Measurements from ENCODE around the gene GMPPA.

Gene GMPPA

DNA sequence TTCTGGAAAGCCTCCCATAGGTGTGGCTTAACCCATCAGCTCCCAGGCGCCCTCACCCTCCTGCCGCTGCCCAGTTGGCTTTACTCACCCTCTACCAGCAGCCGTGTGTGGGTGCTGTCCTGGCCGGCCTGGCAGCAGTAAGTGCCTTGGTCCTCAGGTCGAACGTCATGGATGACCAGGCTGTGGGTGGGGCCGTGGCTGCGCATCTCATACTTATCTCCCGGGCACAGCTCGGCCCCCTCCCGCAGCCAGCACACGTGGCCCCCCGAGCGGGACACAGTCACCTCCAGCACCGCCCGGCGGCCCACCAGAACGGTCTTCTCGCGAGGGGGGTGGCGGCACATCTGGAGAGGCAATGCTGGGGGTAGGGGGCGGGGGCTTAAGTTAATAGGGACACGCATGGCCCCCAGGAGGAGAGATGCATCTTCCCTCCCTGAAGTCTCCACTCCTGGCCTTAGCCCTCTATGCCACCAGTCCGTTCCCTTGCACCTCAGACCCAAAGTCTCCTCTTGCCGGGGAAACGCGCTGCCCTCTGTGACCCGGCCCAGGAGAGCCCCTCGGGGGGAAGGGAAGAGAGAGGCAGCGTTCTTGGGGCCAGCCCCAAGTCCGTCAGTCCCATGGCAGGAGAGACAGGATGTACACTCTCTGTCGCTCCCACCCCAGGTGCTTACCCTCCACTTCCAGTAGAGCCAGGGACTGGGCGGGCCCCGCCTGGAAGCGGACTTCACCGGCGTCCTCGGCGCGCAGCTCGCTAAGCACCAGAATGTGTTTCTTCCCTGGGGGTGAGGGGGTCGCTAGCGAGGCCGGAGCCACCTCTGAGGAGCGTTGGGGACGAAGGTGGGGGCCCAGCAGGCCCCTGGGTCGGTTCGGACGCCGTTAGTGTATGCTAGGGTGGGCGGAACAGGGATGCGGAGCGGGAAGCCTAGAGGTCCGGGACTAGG lies 53.0 kb downstream of the GMPPA start:
- Histone ChIP-seq H3K27me3 (ENCODE audit: control insufficient read depth in 1 of 2, insufficient read depth in 2 of 2, low read length in 2 of 2) (peaks cover 9% of the 10 kb centered on the region in 2 donors), H3K9ac (ENCODE audit: low read length) (no peak overlapping the region), H3K9me3 (ENCODE audit: low read length) (no peaks in the 10 kb centered on the region), H3K4me3 (ENCODE audit: low read depth in 1 of 2, low read length in 2 of 2) (peak overlapping the region; percentile 38 to 47), H3K4me1 (ENCODE audit: insufficient read depth, low read length) (peaks cover 14% of the 10 kb centered on the region), H3K36me3 (ENCODE audit: insufficient read depth, low read length) (no peaks in the 10 kb centered on the region), H3K27ac (ENCODE audit: low read depth, low read length) (no peak overlapping the region)

DNA sequence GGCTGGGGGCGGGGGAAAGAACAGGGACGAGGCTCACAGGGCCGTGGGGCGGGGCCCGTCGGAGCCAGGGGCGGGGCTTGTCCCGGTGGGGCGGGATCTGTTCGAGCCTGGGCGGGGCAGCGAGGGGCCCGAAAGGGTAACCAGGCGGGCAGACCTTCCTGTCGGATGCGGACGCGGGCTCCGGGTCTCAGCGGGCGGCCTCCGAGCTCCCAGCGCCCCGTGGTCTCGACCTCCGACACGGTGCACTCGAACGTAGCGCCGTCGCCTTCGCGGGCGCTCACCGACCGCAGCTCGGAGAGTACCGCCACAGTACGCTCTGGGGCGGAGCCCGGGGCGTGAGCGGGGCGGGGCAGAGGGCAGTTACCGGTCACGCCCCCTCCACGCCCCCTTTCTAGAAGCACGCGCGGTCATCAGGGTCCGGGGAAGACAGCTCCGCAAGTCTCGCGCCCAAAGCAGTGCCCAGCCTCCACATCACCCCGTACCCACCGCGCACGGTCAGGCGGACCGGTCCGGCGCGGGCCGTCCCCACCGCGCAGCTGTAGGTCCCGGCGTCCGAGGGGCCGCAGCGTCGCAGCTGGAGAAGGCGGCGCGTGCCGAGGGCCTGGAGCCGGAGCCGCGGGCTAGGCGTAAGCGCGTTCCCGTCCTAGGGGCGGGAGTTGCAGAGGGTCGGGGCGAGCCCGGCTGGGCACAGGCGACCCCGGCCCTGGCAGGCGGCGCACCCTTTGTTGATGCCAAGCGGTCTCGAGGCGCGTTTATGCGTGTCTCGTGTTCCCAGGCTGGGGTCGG lies 53.9 kb downstream of the GMPPA start:
- peaks cover 14% of the 10 kb centered on the region for H3K4me1 ChIP-seq (ENCODE audit: insufficient read depth, low read length)
- peak overlapping the region; percentile 38 to 47 for H3K4me3 ChIP-seq (ENCODE audit: low read depth in 1 of 2, low read length in 2 of 2)
- no peak overlapping the region for H3K9ac ChIP-seq (ENCODE audit: low read length)
- no peak overlapping the region for H3K27ac ChIP-seq (ENCODE audit: low read depth, low read length)
- H3K9me3 ChIP-seq (ENCODE audit: low read length): no peaks in the 10 kb centered on the region
- no peaks in the 10 kb centered on the region for H3K36me3 ChIP-seq (ENCODE audit: insufficient read depth, low read length)
- peaks cover 9% of the 10 kb centered on the region in 2 donors for H3K27me3 ChIP-seq (ENCODE audit: control insufficient read depth in 1 of 2, insufficient read depth in 2 of 2, low read length in 2 of 2)

GRCh38 chr2:219553168-219553417 lies 54.4 kb downstream of the GMPPA start:
- Histone ChIP-seq H3K9ac (ENCODE audit: low read length) (no peak overlapping the region), H3K36me3 (ENCODE audit: insufficient read depth, low read length) (no peaks in the 10 kb centered on the region), H3K27me3 (ENCODE audit: control insufficient read depth in 1 of 2, insufficient read depth in 2 of 2, low read length in 2 of 2) (peaks cover 9% of the 10 kb centered on the region in 2 donors), H3K9me3 (ENCODE audit: low read length) (no peaks in the 10 kb centered on the region), H3K27ac (ENCODE audit: low read depth, low read length) (no peak overlapping the region), H3K4me1 (ENCODE audit: insufficient read depth, low read length) (peaks cover 14% of the 10 kb centered on the region), H3K4me3 (ENCODE audit: low read depth in 1 of 2, low read length in 2 of 2) (peak overlapping the region; percentile 38 to 47)

DNA sequence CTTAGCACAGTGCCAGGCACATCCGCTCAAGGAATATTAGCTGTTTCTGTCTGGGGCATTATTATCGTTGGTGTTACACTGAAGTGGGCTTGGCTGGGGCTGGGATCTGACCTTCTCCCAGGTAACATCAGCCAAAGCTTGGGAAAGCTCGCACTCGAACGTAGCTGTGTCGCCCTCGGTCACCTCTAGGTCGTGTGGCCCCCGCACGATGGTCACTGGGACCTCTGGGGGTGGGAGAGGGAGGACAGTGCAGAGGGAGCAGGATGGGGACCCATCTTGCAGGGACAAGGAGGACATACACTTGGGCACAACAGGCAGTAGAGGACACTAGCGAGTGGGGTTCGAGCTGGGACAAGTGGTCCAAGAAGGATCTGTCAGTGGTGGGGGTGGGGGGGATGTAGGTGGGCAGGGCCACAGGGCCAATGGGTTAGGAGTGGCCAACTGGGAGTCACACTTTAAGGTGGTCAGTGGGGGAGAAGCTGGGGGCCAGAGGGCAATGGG lies 54.8 kb downstream of the GMPPA start:
- no peak overlapping the region for H3K9ac ChIP-seq (ENCODE audit: low read length)
- H3K4me1 ChIP-seq (ENCODE audit: insufficient read depth, low read length): peaks cover 14% of the 10 kb centered on the region
- H3K27me3 ChIP-seq (ENCODE audit: control insufficient read depth in 1 of 2, insufficient read depth in 2 of 2, low read length in 2 of 2): peaks cover 9% of the 10 kb centered on the region in 2 donors
- H3K4me3 ChIP-seq (ENCODE audit: low read depth in 1 of 2, low read length in 2 of 2): peak overlapping the region in 1 of 2 donors; percentile 47
- H3K36me3 ChIP-seq (ENCODE audit: insufficient read depth, low read length): no peaks in the 10 kb centered on the region
- H3K27ac ChIP-seq (ENCODE audit: low read depth, low read length): no peak overlapping the region
- H3K9me3 ChIP-seq (ENCODE audit: low read length): no peaks in the 10 kb centered on the region

DNA sequence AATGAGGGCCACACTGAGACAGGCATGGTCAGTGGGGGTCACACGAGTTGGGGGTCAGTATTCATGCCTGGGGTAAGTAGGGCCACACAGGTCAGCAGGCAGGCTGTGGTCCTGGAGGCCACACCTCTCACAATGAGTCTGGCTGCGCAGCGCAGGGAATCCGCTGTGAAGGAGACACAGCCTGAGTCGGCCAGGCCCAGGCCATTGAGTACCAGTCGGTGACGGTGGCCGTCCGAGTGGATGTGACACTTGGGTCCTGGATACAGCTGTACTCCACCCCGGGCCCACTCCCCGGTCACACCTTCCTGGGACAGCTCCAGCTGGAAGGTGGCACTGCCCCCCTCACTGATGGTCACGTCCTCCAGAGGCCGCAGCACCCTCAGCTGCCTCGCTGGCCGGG lies 55.7 kb downstream of the GMPPA start:
- H3K27ac ChIP-seq (ENCODE audit: low read depth, low read length): no peak overlapping the region
- no peak overlapping the region for H3K9ac ChIP-seq (ENCODE audit: low read length)
- H3K27me3 ChIP-seq (ENCODE audit: control insufficient read depth in 1 of 2, insufficient read depth in 2 of 2, low read length in 2 of 2): peaks cover 9% of the 10 kb centered on the region in 2 donors
- H3K4me1 ChIP-seq (ENCODE audit: insufficient read depth, low read length): peaks cover 14% of the 10 kb centered on the region
- H3K9me3 ChIP-seq (ENCODE audit: low read length): no peaks in the 10 kb centered on the region
- H3K4me3 ChIP-seq (ENCODE audit: low read depth in 1 of 2, low read length in 2 of 2): no peak overlapping the region
- H3K36me3 ChIP-seq (ENCODE audit: insufficient read depth, low read length): no peaks in the 10 kb centered on the region

DNA sequence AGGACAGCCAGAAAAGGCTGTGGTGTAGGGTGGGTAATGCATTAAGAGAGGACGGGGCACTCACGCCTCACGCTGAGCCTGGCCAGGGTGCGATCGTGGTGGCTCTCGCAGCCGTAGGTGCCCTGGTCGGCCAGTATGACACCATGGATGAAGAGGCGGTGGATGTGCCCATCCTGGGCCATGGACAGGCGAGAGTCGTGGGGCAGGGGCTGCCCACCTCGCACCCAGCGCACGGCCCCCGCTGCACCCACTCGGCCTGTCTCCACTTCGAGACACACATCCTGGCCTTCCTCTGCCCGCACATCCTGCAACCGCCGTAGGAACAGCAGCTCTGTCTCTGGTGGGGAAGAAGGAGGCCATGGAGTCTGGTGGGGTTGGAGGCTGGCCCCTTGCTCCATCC lies 57.3 kb downstream of the GMPPA start:
- H3K9ac ChIP-seq (ENCODE audit: low read length): no peak overlapping the region
- peaks cover 21% of the 10 kb centered on the region for H3K4me1 ChIP-seq (ENCODE audit: insufficient read depth, low read length)
- H3K9me3 ChIP-seq (ENCODE audit: low read length): no peaks in the 10 kb centered on the region
- H3K4me3 ChIP-seq (ENCODE audit: low read depth in 1 of 2, low read length in 2 of 2): no peak overlapping the region
- H3K36me3 ChIP-seq (ENCODE audit: insufficient read depth, low read length): no peaks in the 10 kb centered on the region
- no peak overlapping the region for H3K27ac ChIP-seq (ENCODE audit: low read depth, low read length)
- peaks cover 9% of the 10 kb centered on the region in 2 donors for H3K27me3 ChIP-seq (ENCODE audit: control insufficient read depth in 1 of 2, insufficient read depth in 2 of 2, low read length in 2 of 2)

- H3K4me3 ChIP-seq (ENCODE audit: low read depth in 1 of 2, low read length in 2 of 2): no peak overlapping the region
- peaks cover under 1% of the 10 kb centered on the region for H3K36me3 ChIP-seq (ENCODE audit: insufficient read depth, low read length)
- H3K9ac ChIP-seq (ENCODE audit: low read length): no peak overlapping the region
- H3K9me3 ChIP-seq (ENCODE audit: low read length): no peaks in the 10 kb centered on the region
- peaks cover 7 to 9% of the 10 kb centered on the region in 2 donors for H3K27me3 ChIP-seq (ENCODE audit: control insufficient read depth in 1 of 2, insufficient read depth in 2 of 2, low read length in 2 of 2)
- H3K4me1 ChIP-seq (ENCODE audit: insufficient read depth, low read length): peaks cover 21% of the 10 kb centered on the region
- H3K27ac ChIP-seq (ENCODE audit: low read depth, low read length): no peak overlapping the region
Observed at GRCh38 chr2:219556413-219556812, 57.7 kb downstream of the GMPPA start.
